ENCODE results near the gene CD163.
A peak's percentile ranks its signal among the peaks of the same experiment; 100 is the strongest.
"Not testable (repeated sequence)": the region's sequence is repeated elsewhere in the genome, so short reads cannot be mapped to it uniquely, and the experiment has no call there.

CD163 gene

GRCh38 chr12:7450667-7451066 lies 52.9 kb downstream of the CD163 start:
- DNase-seq (ENCODE audit: low read depth in 1 of 2, low spot score in 1 of 2): no peak

DNA sequence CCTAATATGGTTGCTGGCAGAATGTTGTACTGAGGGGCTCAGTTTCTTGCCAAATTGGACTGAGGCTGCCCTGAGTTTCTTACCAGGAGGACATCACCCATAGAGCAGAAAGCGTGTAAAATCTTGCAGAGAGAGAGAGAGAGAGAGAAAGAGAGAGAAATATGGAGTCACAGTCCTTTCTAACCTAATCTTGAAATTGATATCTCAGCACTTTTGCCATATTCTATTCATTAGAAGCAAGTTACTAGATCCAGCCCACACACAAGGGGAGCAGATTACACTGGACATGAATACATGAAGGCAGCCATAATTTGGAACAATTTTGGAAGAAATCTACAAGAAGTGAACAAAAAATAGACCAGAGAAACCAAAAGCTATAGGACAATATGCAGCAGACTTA lies 55.5 kb downstream of the CD163 start:
- no peak for DNase-seq (ENCODE audit: low read depth in 1 of 2, low spot score in 1 of 2)

- DNase-seq (ENCODE audit: low read depth in 1 of 2, low spot score in 1 of 2): no peak
Measured at GRCh38 chr12:7444537-7444936, 59.0 kb downstream of the CD163 start.

- DNase-seq (ENCODE audit: low read depth in 1 of 2, low spot score in 1 of 2): no peak
Measured at GRCh38 chr12:7444076-7444475, 59.5 kb downstream of the CD163 start, which contains the start of gene CD163L1. Gene CD163L1, minus strand, starts transcription at chr12:7444153. Its CDS starts 26 bp downstream, at chr12:7444127.

DNA sequence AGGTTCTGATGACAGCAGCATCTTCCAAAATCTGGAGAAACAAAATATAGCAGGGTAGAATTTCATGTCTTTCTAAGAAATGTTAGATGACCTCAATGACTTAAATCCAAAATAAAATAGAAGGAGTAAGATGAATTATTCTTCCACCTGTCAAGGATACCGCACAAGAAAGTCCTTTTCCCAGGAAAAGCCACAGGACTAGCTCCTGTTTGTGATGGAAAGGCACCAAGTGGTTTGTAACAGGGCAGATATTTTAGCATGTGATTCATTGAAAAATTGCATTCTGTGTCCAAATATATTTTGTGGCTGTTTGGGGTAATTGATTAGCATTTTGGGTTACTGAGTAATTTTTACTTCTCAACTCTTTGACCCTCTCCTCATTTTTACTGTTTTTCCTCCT lies 62.4 kb downstream of the CD163 start:
- DNase-seq (ENCODE audit: low read depth in 1 of 2, low spot score in 1 of 2): no peak

GRCh38 chr12:7439579-7440505 lies 63.7 kb downstream of the CD163 start:
- DNase-seq (ENCODE audit: low read depth in 1 of 2, low spot score in 1 of 2): peak in 1 of 2 donors; percentile 14

GRCh38 chr12:7438291-7438995 lies 65.1 kb downstream of the CD163 start:
- DNase-seq (ENCODE audit: low read depth in 1 of 2, low spot score in 1 of 2): not testable (repeated sequence)

DNA sequence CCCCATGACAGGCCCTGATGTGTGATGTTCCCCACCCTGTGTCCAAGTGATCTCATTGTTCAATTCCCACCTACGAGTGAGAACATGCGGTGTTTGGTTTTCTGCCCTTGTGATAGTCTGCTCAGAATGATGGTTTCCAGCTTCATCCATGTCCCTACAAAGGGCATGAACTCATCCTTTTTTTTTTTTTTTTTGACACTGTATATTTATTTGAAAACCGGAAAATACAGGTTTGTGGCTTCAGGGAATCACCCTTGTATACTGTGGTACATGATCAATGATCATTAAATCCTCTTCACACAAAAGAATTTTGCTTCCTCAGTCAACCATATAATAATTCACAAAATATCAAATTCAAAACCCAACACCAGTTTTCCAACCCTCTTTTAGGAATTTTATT lies 66.1 kb downstream of the CD163 start:
- DNase-seq (ENCODE audit: low read depth in 1 of 2, low spot score in 1 of 2): not testable (repeated sequence)

GRCh38 chr12:7434670-7435069 lies 68.9 kb downstream of the CD163 start:
- no peak for DNase-seq (ENCODE audit: low read depth in 1 of 2, low spot score in 1 of 2)

GRCh38 chr12:7433276-7433822 lies 70.2 kb downstream of the CD163 start:
- DNase-seq (ENCODE audit: low read depth in 1 of 2, low spot score in 1 of 2): no peak

DNA sequence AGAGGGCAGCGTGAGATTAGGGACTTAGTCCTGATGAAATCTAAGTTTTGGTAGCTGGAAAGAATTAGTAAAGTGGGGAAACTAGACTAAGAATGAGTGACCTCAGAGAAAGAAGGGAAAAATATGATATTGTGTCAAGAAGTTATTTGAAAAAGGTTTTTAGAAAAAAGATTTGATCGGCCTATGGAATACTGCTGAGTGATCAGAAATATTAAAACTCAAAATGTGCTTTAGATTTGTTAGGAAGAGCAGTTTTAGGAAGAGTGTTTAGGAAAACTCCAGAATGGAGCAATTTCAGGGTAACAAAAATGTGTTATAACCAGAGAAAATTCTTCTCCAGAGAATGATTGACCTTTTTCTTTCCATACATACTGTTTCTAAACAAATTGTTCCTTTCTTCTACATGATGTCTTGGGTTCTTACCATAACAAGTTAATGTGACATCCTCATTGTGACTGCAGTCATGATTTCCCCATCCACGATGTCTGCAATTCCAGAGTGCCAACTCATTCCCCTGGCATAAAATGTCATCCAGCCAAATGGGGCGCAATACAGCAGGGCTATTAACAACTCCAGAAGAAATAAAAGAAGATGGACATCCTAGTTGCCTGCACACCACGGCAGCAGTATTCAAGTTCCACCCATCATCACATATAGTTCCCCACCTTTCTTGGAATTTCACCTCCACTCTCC lies 71.4 kb downstream of the CD163 start:
- no peak for DNase-seq (ENCODE audit: low read depth in 1 of 2, low spot score in 1 of 2)

Data from activated CD4-positive, alpha-beta T cell treated with anti-CD3 and anti-CD28 coated beads, Interleukin-2, amount 50 U/mL, for 24 hours (primary cell).